Naive thymus-derived CD4-positive, alpha-beta T cell (primary cell): ENCODE results near the gene NKAIN2. TPM values are rescaled to one million over a fixed set of nuclear protein-coding genes. Genes with fewer than 3 reads are reported as not detected.

Source experiments
- ATAC-seq: fragments of 150-1000 bp; cut with Tn5 transposase; 2 replicates; pipeline ENCODE4 v1.10.0; 2021; ENCODE audit warnings: mild to moderate bottlenecking, moderate library complexity
- CTCF ChIA-PET: fragments of 350-600 bp; sonication (Branson Sonifier 250); formaldehyde crosslinking; loops from one replicate; lab custom pipeline; 2021; ENCODE audit warnings: antibody characterized with exemption; lab: Charles Lee
- POLR2A ChIA-PET: fragments of 350-600 bp; sonication (Branson Sonifier 250); formaldehyde crosslinking; loops from one replicate; lab custom pipeline; 2021; ENCODE audit warnings: antibody characterized with exemption, inconsistent platforms; lab: Charles Lee
- DNase-seq, 9 donors: peaks; one replicate each; pipeline versions ENCODE4 v3.0.0 to v3.0.0-alpha.2; 2020 to 2022; ENCODE audit warnings: mixed read lengths in 1 of 9
- H3K27ac ChIP-seq: one replicate; pipeline ENCODE4 v1.7.0; 2013; ENCODE audit warnings: mild to moderate bottlenecking, low read depth, low read length, moderate library complexity
- H3K27me3 ChIP-seq, 2 donors: one replicate each; pipeline ENCODE4 v1.7.0; 2013; ENCODE audit warnings: low read length in 2 of 2, mild to moderate bottlenecking in 2 of 2, moderate library complexity in 2 of 2; ENCODE audit not compliant: control insufficient read depth in 2 of 2, insufficient read depth in 2 of 2
- H3K36me3 ChIP-seq, 3 experiments: 1 replicate in 2 of 3; 2 replicates in 1 of 3; pipeline ENCODE4 v1.7.0; 2013; ENCODE audit warnings: low read length in 3 of 3, mild to moderate bottlenecking in 3 of 3, moderate library complexity in 1 of 3; ENCODE audit not compliant: insufficient read depth in 3 of 3, control insufficient read depth in 2 of 3
- H3K4me1 ChIP-seq, 2 donors: one replicate each; pipeline ENCODE4 v1.7.0; 2013; ENCODE audit warnings: low read length in 2 of 2, mild to moderate bottlenecking in 2 of 2, moderate library complexity in 1 of 2; ENCODE audit not compliant: control insufficient read depth in 2 of 2, insufficient read depth in 2 of 2
- H3K4me3 ChIP-seq: 2 replicates; pipeline ENCODE4 v1.7.0; 2013; ENCODE audit warnings: mild to moderate bottlenecking, low read length
- H3K9me3 ChIP-seq, 3 experiments: 1 replicate in 2 of 3; 2 replicates in 1 of 3; pipeline ENCODE4 v1.7.0; 2013; ENCODE audit warnings: low read length in 3 of 3; ENCODE audit not compliant: control insufficient read depth in 2 of 3
- H3K27ac Mint-ChIP-seq, 9 donors: one replicate each; pipeline ENCODE4 v1.8.0; 2020 to 2022; ENCODE audit warnings: mixed read lengths in 9 of 9, mild to moderate bottlenecking in 8 of 9, moderate library complexity in 5 of 9, inconsistent platforms in 2 of 9
- H3K27me3 Mint-ChIP-seq, 5 donors: one replicate each; pipeline ENCODE4 v1.8.0; 2021 to 2022; ENCODE audit warnings: mixed read lengths in 5 of 5, mild to moderate bottlenecking in 1 of 5
- H3K36me3 Mint-ChIP-seq, 5 donors: one replicate each; pipeline ENCODE4 v1.8.0; 2020 to 2022; ENCODE audit warnings: mixed read lengths in 5 of 5, mild to moderate bottlenecking in 3 of 5, inconsistent platforms in 1 of 5
- H3K4me1 Mint-ChIP-seq, 7 donors: one replicate each; pipeline ENCODE4 v1.8.0; 2020 to 2022; ENCODE audit warnings: mixed read lengths in 7 of 7, mild to moderate bottlenecking in 3 of 7, inconsistent platforms in 1 of 7
- H3K4me3 Mint-ChIP-seq, 10 donors: one replicate each; pipeline ENCODE4 v1.8.0; 2020 to 2022; ENCODE audit warnings: mild to moderate bottlenecking in 10 of 10, mixed read lengths in 10 of 10, moderate library complexity in 6 of 10, inconsistent platforms in 2 of 10
- H3K9me3 Mint-ChIP-seq, 11 donors: one replicate each; pipeline ENCODE4 v1.8.0; 2020 to 2022; ENCODE audit warnings: mixed read lengths in 11 of 11, mild to moderate bottlenecking in 4 of 11, inconsistent platforms in 1 of 11, moderate library complexity in 1 of 11
- intact Hi-C, 2 donors: fragments of 100-400 bp; cut with micrococcal nuclease; formaldehyde crosslinking; loops; one replicate each; pipeline ENCODE4 v1.15.1; 2023
- polyA plus RNA-seq, 2 donors: library from polyadenylated mRNA; unstranded; fragments of 300-500 nt; fragmentation: Illumina TruSeq; gene quantifications; one replicate each; pipeline ENCODE4 v1.2.3, GENCODE V29; 2021
- total RNA-seq, 6 experiments: library from RNA in 5 of 6; stranded (reverse) in 5 of 6; gene quantifications; 1 replicate in 5 of 6; 2 replicates in 1 of 6; pipeline ENCODE4 v1.2.3 and lab custom pipeline; 2021 to 2026

The NKAIN2 gene
- total and polyA plus RNA-seq, 7 experiments from 2014 or later: 0.21 to 2.9 TPM; not detected in 5

DNA sequence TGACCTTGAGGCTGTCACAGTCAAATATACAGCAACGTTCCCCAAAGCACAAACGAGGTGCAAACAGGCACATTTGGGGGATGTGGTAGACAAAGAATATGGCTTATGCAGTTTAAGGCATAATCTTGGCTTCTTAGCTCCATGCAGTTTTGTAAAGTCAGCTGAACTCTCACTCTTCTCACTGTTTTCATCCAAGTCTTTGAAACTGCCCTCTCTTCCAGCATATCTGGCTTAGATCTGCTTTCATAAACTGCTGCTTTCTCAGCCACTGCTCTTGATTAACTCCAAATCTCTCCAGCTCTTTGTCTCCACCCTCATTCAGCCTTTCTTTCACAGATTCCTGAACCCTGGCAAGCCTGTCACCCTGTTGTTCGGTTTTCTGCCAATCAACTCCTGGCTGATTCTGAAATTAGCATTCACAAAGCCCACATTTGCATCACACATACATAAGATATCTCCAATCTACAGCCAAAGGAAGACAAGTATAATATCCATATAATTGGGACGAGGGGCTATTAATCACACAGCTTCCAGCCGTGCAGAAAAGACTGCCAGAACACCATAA is 857.5 kb downstream of the NKAIN2 start:
- no peak for ATAC-seq
- H3K27ac ChIP-seq: no peak overlapping the region
- no peak overlapping the region for H3K4me3 ChIP-seq

DNA sequence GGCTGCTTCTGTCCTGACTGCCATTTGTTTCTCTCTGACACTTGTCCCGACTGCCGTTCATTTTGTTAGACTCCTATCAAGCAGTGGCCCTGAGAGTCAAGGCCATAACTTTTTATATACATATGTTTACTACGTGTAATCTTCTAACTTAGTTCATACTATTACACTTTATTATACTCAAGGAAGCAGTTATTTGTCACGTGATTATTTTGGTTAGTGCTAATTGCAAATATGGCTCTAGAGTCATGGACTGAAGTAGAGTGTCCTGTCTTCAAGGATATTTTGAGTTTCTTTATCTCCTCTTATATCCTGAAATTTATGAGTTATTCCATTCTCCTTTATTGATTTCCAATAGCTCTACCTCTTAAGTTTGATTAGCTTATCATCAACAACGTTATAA is 864.4 kb downstream of the NKAIN2 start:
- Mint-ChIP-seq H3K4me3 (no peak overlapping the region), H3K27me3 (no peaks in the 10 kb centered on the region), H3K36me3 (no peaks in the 10 kb centered on the region), H3K4me1 (no peaks in the 10 kb centered on the region), H3K27ac (no peak overlapping the region), H3K9me3 (peaks cover 0 to 6% (median 2%) of the 10 kb centered on the region in 11 donors)
- Histone ChIP-seq H3K27me3 (no peaks in the 10 kb centered on the region), H3K4me1 (no peaks in the 10 kb centered on the region), H3K4me3 (no peak overlapping the region), H3K36me3 (no peaks in the 10 kb centered on the region), H3K9me3 (no peaks in the 10 kb centered on the region), H3K27ac (no peak overlapping the region)
- ChIA-PET CTCF (no interaction called here), POLR2A (no interaction called here)
- intact Hi-C loops: no loop called here
- DNase-seq (no peak), ATAC-seq (no peak)

More for the DNA sequence above, 857.5 kb downstream of the NKAIN2 start:
- H3K36me3 Mint-ChIP-seq: no peaks in the 10 kb centered on the region
- no peaks in the 10 kb centered on the region for H3K27me3 ChIP-seq
- H3K36me3 ChIP-seq: no peaks in the 10 kb centered on the region
- H3K4me3 Mint-ChIP-seq: no peak overlapping the region
- ChIA-PET CTCF (no interaction called here), POLR2A (no interaction called here)
- intact Hi-C loops: no loop called here
- H3K9me3 Mint-ChIP-seq: peaks cover 0 to 6% (median 0%) of the 10 kb centered on the region in 11 donors
- no peaks in the 10 kb centered on the region for H3K9me3 ChIP-seq
- DNase-seq: no peak
- no peaks in the 10 kb centered on the region for H3K4me1 Mint-ChIP-seq
- no peaks in the 10 kb centered on the region for H3K4me1 ChIP-seq
- H3K27ac Mint-ChIP-seq: no peak overlapping the region
- no peaks in the 10 kb centered on the region for H3K27me3 Mint-ChIP-seq

DNA sequence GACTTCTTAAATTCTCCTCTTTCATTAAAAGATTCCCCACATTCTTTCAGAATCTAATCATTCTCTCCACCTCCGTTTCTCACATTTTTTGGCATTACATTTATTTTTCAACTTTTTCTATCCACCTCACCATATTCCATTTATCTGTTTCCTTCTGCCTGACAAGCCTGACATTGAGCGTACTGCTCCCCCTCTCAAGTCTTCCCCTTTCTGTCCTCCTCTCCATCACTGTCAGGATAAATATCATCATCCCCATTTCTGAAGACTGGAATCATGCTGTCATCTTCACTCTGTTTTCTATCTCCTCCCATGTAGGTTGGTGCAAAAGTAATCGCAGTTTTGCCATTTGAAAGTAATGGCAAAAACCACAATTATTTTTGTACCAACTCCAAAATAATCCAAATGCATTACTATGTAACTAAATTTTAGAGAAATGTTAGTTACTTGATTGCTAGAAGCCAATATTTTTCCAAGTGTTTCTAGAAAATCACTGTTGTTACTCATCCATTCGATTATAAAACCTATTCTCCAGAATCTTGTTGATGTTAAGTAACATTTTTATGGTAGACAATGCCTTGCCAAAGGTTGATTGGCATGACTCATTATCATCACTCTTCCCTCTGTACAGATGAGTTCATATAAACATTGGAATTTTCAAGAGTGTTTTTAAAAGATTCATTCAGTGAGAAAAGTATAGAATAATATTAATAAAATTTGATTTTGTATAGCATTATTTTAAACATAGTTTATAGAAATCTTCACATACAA is 866.2 kb downstream of the NKAIN2 start:
- Mint-ChIP-seq H3K4me3 (no peak overlapping the region), H3K36me3 (no peaks in the 10 kb centered on the region), H3K27me3 (no peaks in the 10 kb centered on the region), H3K4me1 (no peaks in the 10 kb centered on the region), H3K9me3 (peaks cover 0 to 19% (median 2%) of the 10 kb centered on the region in 11 donors), H3K27ac (no peak overlapping the region)
- Histone ChIP-seq H3K4me1 (no peaks in the 10 kb centered on the region), H3K27me3 (no peaks in the 10 kb centered on the region), H3K4me3 (no peak overlapping the region), H3K36me3 (no peaks in the 10 kb centered on the region), H3K27ac (no peak overlapping the region), H3K9me3 (no peaks in the 10 kb centered on the region)
- no peak for DNase-seq
- no peak for ATAC-seq
- CTCF ChIA-PET: no interaction called here
- intact Hi-C loops: no loop called here
- POLR2A ChIA-PET: no interaction called here

DNA sequence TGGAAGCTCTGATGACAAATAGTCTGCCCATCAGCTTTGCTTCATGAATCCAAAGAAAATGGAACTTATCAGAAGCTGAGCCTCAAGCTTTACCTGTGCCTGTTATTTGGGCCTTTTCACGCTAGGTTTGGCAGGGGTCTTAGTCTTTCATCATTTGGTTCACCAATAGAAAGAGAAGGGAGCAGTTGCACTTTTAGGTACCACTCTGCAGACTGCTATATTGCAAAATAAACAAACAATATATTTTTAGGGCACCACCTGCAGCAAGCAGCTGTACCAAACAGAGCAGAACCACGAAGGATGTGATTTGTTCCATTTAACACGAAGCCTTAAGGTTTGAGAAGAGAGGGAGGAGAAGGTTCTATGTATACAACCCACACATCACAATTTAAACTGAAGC is 867.1 kb downstream of the NKAIN2 start:
- Histone ChIP-seq H3K27me3 (no peaks in the 10 kb centered on the region), H3K36me3 (no peaks in the 10 kb centered on the region), H3K4me3 (no peak overlapping the region), H3K9me3 (no peaks in the 10 kb centered on the region), H3K4me1 (no peaks in the 10 kb centered on the region), H3K27ac (no peak overlapping the region)
- CTCF ChIA-PET: no interaction called here
- Mint-ChIP-seq H3K9me3 (peaks cover 0 to 25% (median 3%) of the 10 kb centered on the region in 11 donors), H3K4me3 (no peak overlapping the region), H3K27me3 (no peaks in the 10 kb centered on the region), H3K27ac (no peak overlapping the region), H3K4me1 (no peaks in the 10 kb centered on the region), H3K36me3 (no peaks in the 10 kb centered on the region)
- intact Hi-C loops: no loop called here
- ATAC-seq: no peak
- no peak for DNase-seq
- POLR2A ChIA-PET: no interaction called here

DNA sequence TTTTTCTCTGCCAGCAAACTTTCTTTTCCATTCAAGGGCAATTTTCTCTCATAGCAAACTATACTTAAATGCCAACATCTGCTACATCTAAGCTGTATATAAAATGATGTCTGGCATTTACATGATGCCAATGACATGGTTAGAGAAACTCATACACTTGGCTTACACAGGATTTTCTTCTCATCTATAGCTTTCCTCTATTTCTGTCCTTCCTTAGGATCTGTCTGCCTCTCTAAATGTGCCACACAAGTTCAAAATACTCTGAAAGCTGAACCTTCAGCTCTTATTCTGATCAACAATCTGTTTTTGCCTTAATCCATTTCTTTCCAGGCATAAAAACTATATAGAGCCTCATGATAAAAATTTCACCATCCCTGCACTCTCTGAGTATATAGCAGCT is 867.7 kb downstream of the NKAIN2 start:
- Mint-ChIP-seq H3K36me3 (no peaks in the 10 kb centered on the region), H3K9me3 (peaks cover 2 to 30% (median 6%) of the 10 kb centered on the region in 11 donors), H3K27me3 (no peaks in the 10 kb centered on the region), H3K4me1 (no peaks in the 10 kb centered on the region), H3K4me3 (no peak overlapping the region), H3K27ac (no peak overlapping the region)
- H3K4me1 ChIP-seq: no peaks in the 10 kb centered on the region
- DNase-seq (no peak), ATAC-seq (no peak)
- no peak overlapping the region for H3K4me3 ChIP-seq
- intact Hi-C loops: no loop called here
- no peaks in the 10 kb centered on the region for H3K9me3 ChIP-seq
- ChIA-PET CTCF (no interaction called here), POLR2A (no interaction called here)
- no peaks in the 10 kb centered on the region for H3K27me3 ChIP-seq
- no peak overlapping the region for H3K27ac ChIP-seq
- H3K36me3 ChIP-seq: no peaks in the 10 kb centered on the region

DNA sequence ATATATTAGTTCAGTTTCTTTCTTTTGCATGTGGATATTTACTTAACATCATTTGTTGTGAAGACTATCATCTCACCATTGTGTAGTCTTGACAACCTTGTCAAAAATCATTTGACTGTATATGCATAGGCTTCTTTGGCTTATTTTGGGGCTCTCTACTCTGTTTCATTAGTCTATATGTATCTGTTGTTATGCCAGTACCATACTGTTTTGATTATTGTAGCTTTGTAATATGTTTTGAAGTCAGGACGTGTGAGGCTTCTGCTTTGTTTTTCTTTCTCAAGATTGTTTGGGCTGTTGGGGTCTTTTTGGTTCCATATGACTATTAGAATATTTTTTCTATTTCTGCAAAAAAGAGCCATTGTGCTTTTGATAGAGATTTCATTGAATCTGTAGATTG is 870.4 kb downstream of the NKAIN2 start:
- Histone ChIP-seq H3K36me3 (no peaks in the 10 kb centered on the region), H3K9me3 (peaks cover 0 to 3% (median 0%) of the 10 kb centered on the region in 3 experiments), H3K4me3 (no peak overlapping the region), H3K27ac (no peak overlapping the region), H3K4me1 (no peaks in the 10 kb centered on the region), H3K27me3 (no peaks in the 10 kb centered on the region)
- intact Hi-C loops: no loop called here
- no peak for DNase-seq
- ATAC-seq: no peak
- Mint-ChIP-seq H3K4me3 (no peak overlapping the region), H3K36me3 (peaks cover 0 to 7% (median 0%) of the 10 kb centered on the region in 5 donors), H3K27ac (no peak overlapping the region), H3K4me1 (no peaks in the 10 kb centered on the region), H3K27me3 (no peaks in the 10 kb centered on the region), H3K9me3 (peaks cover 6 to 48% (median 12%) of the 10 kb centered on the region in 11 donors)
- CTCF ChIA-PET: no interaction called here
- POLR2A ChIA-PET: no interaction called here

DNA sequence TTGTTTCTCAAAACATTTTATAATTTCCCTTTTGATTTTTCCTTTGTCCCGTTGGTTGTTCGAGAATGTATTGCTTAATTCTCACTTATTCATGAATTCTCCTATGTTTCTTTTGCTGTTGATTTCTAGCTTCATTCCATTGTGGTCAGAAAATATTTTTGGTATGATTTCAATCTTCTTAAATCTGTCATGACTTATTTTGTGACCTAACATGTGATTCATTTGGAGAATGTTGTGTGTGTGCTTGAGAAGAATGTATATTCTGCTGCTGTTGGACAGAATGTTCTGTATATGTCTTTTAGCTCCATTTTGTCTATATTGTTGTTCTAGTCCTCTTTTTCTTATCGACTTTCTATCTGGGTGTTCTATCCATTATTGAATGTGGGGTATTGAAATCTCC is 872.4 kb downstream of the NKAIN2 start:
- ATAC-seq: no peak
- Mint-ChIP-seq H3K4me3 (no peak overlapping the region), H3K9me3 (peaks cover 6 to 54% (median 14%) of the 10 kb centered on the region in 11 donors), H3K4me1 (no peaks in the 10 kb centered on the region), H3K27me3 (no peaks in the 10 kb centered on the region), H3K27ac (no peak overlapping the region), H3K36me3 (peaks cover 0 to 7% (median 0%) of the 10 kb centered on the region in 5 donors)
- Histone ChIP-seq H3K4me1 (no peaks in the 10 kb centered on the region), H3K36me3 (no peaks in the 10 kb centered on the region), H3K27ac (no peak overlapping the region), H3K4me3 (no peak overlapping the region), H3K9me3 (peaks cover 0 to 4% (median 0%) of the 10 kb centered on the region in 3 experiments), H3K27me3 (no peaks in the 10 kb centered on the region)
- intact Hi-C loops: no loop called here
- ChIA-PET POLR2A (no interaction called here), CTCF (no interaction called here)
- DNase-seq: no peak
